Stimulated activated CD4-positive, alpha-beta T cell treated with anti-CD3 and anti-CD28 coated beads, Interleukin-4, amount 100 ng/mL, for 48 hours (primary cell): ENCODE data around the gene EFCAB6.

ENCODE experiments used
- DNase-seq, 2 donors: peaks; one replicate each; pipeline ENCODE4 v3.0.0-alpha.2; 2020; ENCODE audit warnings: low read depth in 2 of 2

The EFCAB6 gene

GRCh38 chr22:43745411-43745770 is 66.7 kb downstream of the EFCAB6 start:
- no peak for DNase-seq

GRCh38 chr22:43744700-43745410 is 67.2 kb downstream of the EFCAB6 start:
- DNase-seq: no peak

- no peak for DNase-seq
Observed at GRCh38 chr22:43743929-43744643, 68.0 kb downstream of the EFCAB6 start.

- DNase-seq: no peak
Observed at GRCh38 chr22:43743131-43743530, 69.0 kb downstream of the EFCAB6 start.

- no peak for DNase-seq
Observed at GRCh38 chr22:43742154-43742950, 69.8 kb downstream of the EFCAB6 start.

- no peak for DNase-seq
Observed at GRCh38 chr22:43740587-43741270, 71.4 kb downstream of the EFCAB6 start.

GRCh38 chr22:43739851-43740379 is 72.2 kb downstream of the EFCAB6 start:
- DNase-seq: no peak

- no peak for DNase-seq
Observed at GRCh38 chr22:43737150-43737828, 74.8 kb downstream of the EFCAB6 start.

- DNase-seq: no peak
Observed at GRCh38 chr22:43736651-43737050, 75.5 kb downstream of the EFCAB6 start.

GRCh38 chr22:43734370-43735150 is 77.5 kb downstream of the EFCAB6 start:
- DNase-seq: no peak

- no peak for DNase-seq
Observed at GRCh38 chr22:43733138-43733537, 79.0 kb downstream of the EFCAB6 start.

GRCh38 chr22:43731988-43732387 is 80.1 kb downstream of the EFCAB6 start:
- DNase-seq: no peak

- DNase-seq: no peak
Observed at GRCh38 chr22:43726964-43727543, 85.1 kb downstream of the EFCAB6 start.

GRCh38 chr22:43726322-43726721 is 85.8 kb downstream of the EFCAB6 start:
- no peak for DNase-seq

- DNase-seq: no peak
Observed at GRCh38 chr22:43723816-43724215, 88.3 kb downstream of the EFCAB6 start.

GRCh38 chr22:43722444-43722843 is 89.7 kb downstream of the EFCAB6 start:
- DNase-seq: no peak

- DNase-seq: no peak
Observed at GRCh38 chr22:43720716-43721115, 91.4 kb downstream of the EFCAB6 start.

- DNase-seq: no peak
Observed at GRCh38 chr22:43714104-43714503, 98.0 kb downstream of the EFCAB6 start.

- DNase-seq: no peak
Observed at GRCh38 chr22:43711681-43712080, 100.4 kb downstream of the EFCAB6 start.

- DNase-seq: no peak
Observed at GRCh38 chr22:43707648-43708047, 104.5 kb downstream of the EFCAB6 start.
